GM23338 (cell line): ENCODE measurements around the gene PRELID2.

Experiments used
- EZH2 ChIP-seq: fragments of 200-600 bp; sonication (generic); IDR thresholded peaks from one replicate; pipeline ENCODE4 v1.8.0; 2017; ENCODE audit warnings: antibody characterized with exemption, mild to moderate bottlenecking, low read depth; ENCODE audit not compliant: unreplicated experiment
- TF ChIP-seq, protein P1 (sequence below), 2 experiments: fragments of 200-600 bp in 1 of 2; sonication (generic) in 1 of 2; conservative IDR thresholded peaks; 2 replicates each; pipeline versions ENCODE4 v1.5.1 to v1.6.1; 2016 to 2017; ENCODE audit warnings: antibody characterized with exemption in 2 of 2, low read depth in 2 of 2, mild to moderate bottlenecking in 2 of 2, moderate library complexity in 1 of 2

- TF ChIP-seq, protein P1, sequence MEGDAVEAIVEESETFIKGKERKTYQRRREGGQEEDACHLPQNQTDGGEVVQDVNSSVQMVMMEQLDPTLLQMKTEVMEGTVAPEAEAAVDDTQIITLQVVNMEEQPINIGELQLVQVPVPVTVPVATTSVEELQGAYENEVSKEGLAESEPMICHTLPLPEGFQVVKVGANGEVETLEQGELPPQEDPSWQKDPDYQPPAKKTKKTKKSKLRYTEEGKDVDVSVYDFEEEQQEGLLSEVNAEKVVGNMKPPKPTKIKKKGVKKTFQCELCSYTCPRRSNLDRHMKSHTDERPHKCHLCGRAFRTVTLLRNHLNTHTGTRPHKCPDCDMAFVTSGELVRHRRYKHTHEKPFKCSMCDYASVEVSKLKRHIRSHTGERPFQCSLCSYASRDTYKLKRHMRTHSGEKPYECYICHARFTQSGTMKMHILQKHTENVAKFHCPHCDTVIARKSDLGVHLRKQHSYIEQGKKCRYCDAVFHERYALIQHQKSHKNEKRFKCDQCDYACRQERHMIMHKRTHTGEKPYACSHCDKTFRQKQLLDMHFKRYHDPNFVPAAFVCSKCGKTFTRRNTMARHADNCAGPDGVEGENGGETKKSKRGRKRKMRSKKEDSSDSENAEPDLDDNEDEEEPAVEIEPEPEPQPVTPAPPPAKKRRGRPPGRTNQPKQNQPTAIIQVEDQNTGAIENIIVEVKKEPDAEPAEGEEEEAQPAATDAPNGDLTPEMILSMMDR (conservative IDR thresholded peaks at IDR 0.05; ENCODE audit: low read depth in 2 of 2): no peak
- no peak for TF ChIP-seq EZH2
Observed at GRCh38 chr5:145812877-145813276, 22.3 kb downstream of the PRELID2 start.
